Testis (tissue), 3 donors: Measurements from ENCODE around the gene PLEKHA4. TPM values are rescaled to one million over a fixed set of nuclear protein-coding genes. Genes with fewer than 3 reads are reported as not detected.

Experiments used
- DNase-seq: peaks from one replicate; pipeline ENCODE4 v3.0.0-alpha.2; 2019
- H3K27ac ChIP-seq, 2 donors: fragments of 200-600 bp; sonication (generic); one replicate each; pipeline ENCODE4 v1.5.1; 2019
- H3K27me3 ChIP-seq: fragments of 200-600 bp; sonication (generic); one replicate; pipeline ENCODE4 v1.5.1; 2019
- H3K36me3 ChIP-seq: fragments of 200-600 bp; sonication (generic); one replicate; pipeline ENCODE4 v1.5.1; 2017; ENCODE audit warnings: low read depth; ENCODE audit errors: missing control alignments
- H3K4me1 ChIP-seq: fragments of 200-600 bp; sonication (generic); one replicate; pipeline ENCODE4 v1.5.1; 2019
- H3K4me3 ChIP-seq, 2 donors: fragments of 200-600 bp; sonication (generic); one replicate each; pipeline ENCODE4 v1.5.1; 2017 to 2019
- H3K9me3 ChIP-seq: fragments of 200-600 bp; sonication (generic); one replicate; pipeline ENCODE4 v1.5.1; 2017
- POLR2A ChIP-seq: fragments of 450-650 bp; IDR thresholded peaks from one replicate; pipeline ENCODE4 v1.6.1; 2017; ENCODE audit warnings: antibody characterized with exemption, mild to moderate bottlenecking, moderate library complexity
- WGBS, 2 donors: methylation state at CpG; one replicate each; pipeline ENCODE4 v1.1.5; 2018; 5-methylcytosine and 5-hydroxymethylcytosine counted together
- intact Hi-C: fragments of 100-400 bp; cut with DNase I; formaldehyde crosslinking; loops from one replicate; pipeline ENCODE4 v1.15.1; 2023; ENCODE audit warnings: low total_unique reads
- polyA plus RNA-seq: library from polyadenylated mRNA; stranded (reverse); fragments of 350-450 nt; fragmentation: Illumina TruSeq; extraction: RNeasy Lipid Tissue Mini Kit (QIAGEN cat#74804); gene quantifications from one replicate; pipeline ENCODE4 v1.2.3, GENCODE V29; 2014; ENCODE audit warnings: low read depth, low replicate concordance; ENCODE audit not compliant: insufficient read depth
- total RNA-seq, 2 donors: library from RNA; depleted of rRNA; stranded (reverse); fragments of >200 nt; gene quantifications; one replicate each; pipeline ENCODE4 v1.2.3, GENCODE V29; 2016
- TF ChIP-seq, protein P1 (sequence below), 3 experiments: fragments of 450-650 bp in 2 of 3; fragments of 200-600 bp in 1 of 3; sonication (generic) in 1 of 3; IDR thresholded peaks; one replicate each; pipeline ENCODE4 v1.5.1; 2016 to 2019; ENCODE audit warnings: antibody characterized with exemption in 3 of 3, mild to moderate bottlenecking in 2 of 3, moderate library complexity in 1 of 3

The PLEKHA4 gene
- total and polyA plus RNA-seq, 3 donors from 2014 or later = 12.8 to 22.3 (median 19.9) TPM

DNA sequence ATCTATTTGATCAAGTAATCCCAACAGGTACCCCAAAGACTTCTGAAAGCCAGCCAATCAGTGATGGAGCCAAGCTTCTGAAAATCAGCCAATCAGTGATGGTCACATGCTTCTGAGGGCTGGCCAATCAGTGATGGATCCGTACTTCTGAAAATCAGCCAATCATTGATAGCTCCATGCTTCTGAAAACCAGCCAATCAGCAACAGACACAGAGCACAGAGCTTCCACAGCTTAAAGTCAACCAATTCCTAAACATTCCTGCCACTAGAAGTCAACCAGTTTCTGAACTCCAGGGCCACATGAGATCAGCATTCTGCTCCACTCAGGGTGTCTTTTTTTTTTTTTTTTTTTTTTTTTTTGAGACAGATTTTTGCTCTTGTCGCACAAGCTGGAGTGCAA, 23.9 kb downstream of the PLEKHA4 start:
- TF ChIP-seq, protein P1, sequence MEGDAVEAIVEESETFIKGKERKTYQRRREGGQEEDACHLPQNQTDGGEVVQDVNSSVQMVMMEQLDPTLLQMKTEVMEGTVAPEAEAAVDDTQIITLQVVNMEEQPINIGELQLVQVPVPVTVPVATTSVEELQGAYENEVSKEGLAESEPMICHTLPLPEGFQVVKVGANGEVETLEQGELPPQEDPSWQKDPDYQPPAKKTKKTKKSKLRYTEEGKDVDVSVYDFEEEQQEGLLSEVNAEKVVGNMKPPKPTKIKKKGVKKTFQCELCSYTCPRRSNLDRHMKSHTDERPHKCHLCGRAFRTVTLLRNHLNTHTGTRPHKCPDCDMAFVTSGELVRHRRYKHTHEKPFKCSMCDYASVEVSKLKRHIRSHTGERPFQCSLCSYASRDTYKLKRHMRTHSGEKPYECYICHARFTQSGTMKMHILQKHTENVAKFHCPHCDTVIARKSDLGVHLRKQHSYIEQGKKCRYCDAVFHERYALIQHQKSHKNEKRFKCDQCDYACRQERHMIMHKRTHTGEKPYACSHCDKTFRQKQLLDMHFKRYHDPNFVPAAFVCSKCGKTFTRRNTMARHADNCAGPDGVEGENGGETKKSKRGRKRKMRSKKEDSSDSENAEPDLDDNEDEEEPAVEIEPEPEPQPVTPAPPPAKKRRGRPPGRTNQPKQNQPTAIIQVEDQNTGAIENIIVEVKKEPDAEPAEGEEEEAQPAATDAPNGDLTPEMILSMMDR (IDR thresholded peaks at IDR 0.05) = no peak
- no peak for TF ChIP-seq POLR2A
- H3K4me1 ChIP-seq = no peaks in the 10 kb centered on the region
- intact Hi-C loops = loop anchor here (10.0 kb wide), 1 partner anchor 200 kb away; the partner anchor contains the start of gene CA11
- H3K9me3 ChIP-seq = no peaks in the 10 kb centered on the region
- peak; percentile 56 for DNase-seq
- 68 to 77% methylated on average over 2 of the region's 2 CpGs for WGBS, 2 donors
- no peak overlapping the region for H3K27ac ChIP-seq
- no peak overlapping the region for H3K4me3 ChIP-seq
- no peaks in the 10 kb centered on the region for H3K36me3 ChIP-seq
- H3K27me3 ChIP-seq = no peaks in the 10 kb centered on the region

DNA sequence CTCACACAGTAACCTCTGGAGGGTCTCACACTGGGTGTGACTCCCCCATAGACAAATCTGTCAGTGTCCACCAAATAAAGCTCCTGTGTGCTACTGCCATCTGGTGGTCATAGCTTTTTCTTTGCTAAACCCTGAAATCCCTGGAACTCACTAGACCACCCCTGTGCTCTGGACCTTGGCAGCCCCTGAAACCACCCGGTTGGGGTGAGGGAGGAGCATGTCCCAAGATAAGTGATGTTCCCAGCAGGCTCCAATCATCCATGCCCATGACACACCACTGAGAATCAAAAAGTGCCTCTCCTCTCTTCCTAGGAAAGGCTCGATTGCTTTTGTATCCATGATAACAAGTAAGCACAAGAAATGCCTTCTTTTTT, 25.6 kb downstream of the PLEKHA4 start:
- 30 to 44% methylated on average over 2 of the region's 2 CpGs for WGBS, 2 donors
- TF ChIP-seq POLR2A = no peak
- TF ChIP-seq, protein P1 (IDR thresholded peaks at IDR 0.05) = peak; percentile 71 to 85 (median 79)
- intact Hi-C loops = loop anchor here (2.0 to 10.0 kb wide), 2 partner anchors 52 to 198 kb away; partner anchors contain the start of gene CA11
- DNase-seq = peak; percentile 65
- Histone ChIP-seq H3K9me3 (no peaks in the 10 kb centered on the region), H3K27me3 (no peaks in the 10 kb centered on the region), H3K4me1 (no peaks in the 10 kb centered on the region), H3K4me3 (no peak overlapping the region), H3K27ac (no peak overlapping the region), H3K36me3 (no peaks in the 10 kb centered on the region)

DNA sequence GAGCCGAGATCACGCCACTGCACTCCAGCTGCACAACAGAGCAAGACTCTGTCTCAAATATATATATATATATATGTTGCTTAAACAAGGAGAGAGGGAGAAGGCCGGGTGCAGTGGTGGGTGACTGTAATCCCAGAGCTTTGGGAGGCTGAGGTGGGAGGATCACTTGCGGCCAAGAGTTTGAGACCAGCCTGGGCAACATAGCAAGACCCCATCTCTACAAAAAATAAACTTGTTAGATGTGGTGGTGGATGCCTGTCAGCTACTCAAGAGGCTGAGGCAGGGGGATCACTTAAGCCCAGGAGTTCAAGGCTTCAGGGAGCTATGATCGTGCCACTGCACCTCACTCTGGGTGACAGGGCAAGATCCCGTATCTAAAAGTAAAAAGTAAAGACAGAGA, 26.8 kb downstream of the PLEKHA4 start:
- no peaks in the 10 kb centered on the region for H3K4me1 ChIP-seq
- TF ChIP-seq, protein P1 (IDR thresholded peaks at IDR 0.05) = no peak
- TF ChIP-seq POLR2A = no peak
- no peak overlapping the region for H3K4me3 ChIP-seq
- H3K9me3 ChIP-seq = no peaks in the 10 kb centered on the region
- DNase-seq = no peak
- H3K27ac ChIP-seq = no peak overlapping the region
- intact Hi-C loops = loop anchor here (10.0 kb wide), 1 partner anchor 197 kb away; the partner anchor contains the start of gene CA11
- WGBS, 2 donors = 87 to 91% methylated on average over 6 of the region's 6 CpGs
- H3K27me3 ChIP-seq = no peaks in the 10 kb centered on the region
- H3K36me3 ChIP-seq = no peaks in the 10 kb centered on the region

DNA sequence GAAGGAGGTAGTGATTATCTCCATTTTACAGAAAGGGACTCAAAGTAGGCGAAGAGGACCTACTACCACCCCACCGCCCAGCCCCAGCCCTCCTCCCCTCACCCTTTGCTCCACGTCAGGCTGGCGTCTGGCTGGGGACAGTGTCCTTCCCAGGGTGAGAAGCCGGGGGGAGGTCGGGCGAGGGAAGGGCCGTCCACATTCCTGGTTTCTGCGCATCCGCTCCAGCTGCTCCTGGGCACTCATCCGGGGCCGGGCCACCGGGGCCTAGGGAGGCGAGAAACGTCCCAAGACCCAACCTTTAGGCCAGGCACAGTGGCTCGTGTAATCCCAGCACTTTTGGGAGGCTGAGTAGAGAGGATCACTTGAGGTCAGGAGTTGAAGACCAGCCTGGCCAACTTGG, 27.4 kb downstream of the PLEKHA4 start:
- Histone ChIP-seq H3K27me3 (no peaks in the 10 kb centered on the region), H3K36me3 (no peaks in the 10 kb centered on the region), H3K9me3 (no peaks in the 10 kb centered on the region), H3K27ac (no peak overlapping the region), H3K4me1 (no peaks in the 10 kb centered on the region), H3K4me3 (no peak overlapping the region)
- no peak for DNase-seq
- TF ChIP-seq, protein P1 (IDR thresholded peaks at IDR 0.05) = no peak
- intact Hi-C loops = loop anchor here (10.0 kb wide), 1 partner anchor 196 kb away; the partner anchor contains the start of gene CA11
- WGBS, 2 donors = 88 to 93% methylated on average over 12 to 16 of the region's 16 CpGs

DNA sequence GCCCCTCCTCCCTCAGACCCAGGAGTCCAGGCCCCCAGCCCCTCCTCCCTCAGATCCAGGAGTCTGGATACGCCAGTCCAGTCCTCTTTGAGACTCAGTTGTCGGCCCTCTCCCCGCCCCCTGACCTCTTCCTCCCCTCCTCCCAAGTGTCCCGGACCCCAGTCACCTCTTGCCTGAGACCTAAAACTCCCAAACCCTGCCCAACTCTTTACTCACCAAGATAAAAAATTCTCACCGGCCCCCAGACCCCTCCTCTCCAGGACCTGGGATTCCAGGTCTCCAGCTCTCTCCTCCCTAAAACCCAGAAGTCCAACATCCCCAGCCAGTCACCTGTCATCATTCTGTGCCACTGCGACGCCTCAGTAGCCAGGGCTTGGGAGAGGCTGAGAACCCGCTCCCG, 30.7 kb downstream of the PLEKHA4 start:
- Histone ChIP-seq H3K9me3 (no peaks in the 10 kb centered on the region), H3K4me1 (peaks cover 5% of the 10 kb centered on the region), H3K36me3 (no peaks in the 10 kb centered on the region), H3K4me3 (no peak overlapping the region), H3K27me3 (no peaks in the 10 kb centered on the region), H3K27ac (no peak overlapping the region)
- intact Hi-C loops = no loop called here
- no peak for DNase-seq
- TF ChIP-seq POLR2A = no peak
- TF ChIP-seq, protein P1 (IDR thresholded peaks at IDR 0.05) = no peak
- WGBS, 2 donors = 47 to 64% methylated on average over 9 of the region's 9 CpGs
